Smooth muscle cell of the brain vasculature (primary cell): ENCODE results near the gene RAB13.
A peak's percentile ranks its signal among the peaks of the same experiment; 100 is the strongest.
"Not testable (repeated sequence)": the region's sequence is repeated elsewhere in the genome, so short reads cannot be mapped to it uniquely, and the experiment has no call there.

Experiments
- DNase-seq: peaks from one replicate; pipeline ENCODE4 v3.0.0-alpha.2; 2012; ENCODE audit warnings: low read depth, low spot score

The RAB13 gene

GRCh38 chr1:153985941-153986761, at the start of gene RAB13:
RAB13 (minus strand) TSS chr1:153986339; CDS start chr1:153986236, 103 bp downstream.
- DNase-seq, result no peak

- DNase-seq, result not testable (repeated sequence)
Measured at GRCh38 chr1:154033697-154034096, 47.6 kb upstream of the RAB13 start.

GRCh38 chr1:154019940-154020339, 33.8 kb upstream of the RAB13 start:
- no peak for DNase-seq

- DNase-seq, result no peak
Measured at GRCh38 chr1:154019269-154019668, 33.1 kb upstream of the RAB13 start.

- DNase-seq, result no peak
Measured at GRCh38 chr1:154014154-154014907, 28.2 kb upstream of the RAB13 start.

GRCh38 chr1:154012543-154012942, 26.4 kb upstream of the RAB13 start:
- not testable (repeated sequence) for DNase-seq

GRCh38 chr1:154012129-154012528, 26.0 kb upstream of the RAB13 start:
- no peak for DNase-seq

GRCh38 chr1:154006136-154006535, 20.0 kb upstream of the RAB13 start:
- peak; percentile 18 for DNase-seq

GRCh38 chr1:154000420-154000819, 14.3 kb upstream of the RAB13 start:
- no peak for DNase-seq

GRCh38 chr1:153996882-153997281, 10.7 kb upstream of the RAB13 start:
- not testable (repeated sequence) for DNase-seq

GRCh38 chr1:153995640-153996039, 9.5 kb upstream of the RAB13 start:
- no peak for DNase-seq

GRCh38 chr1:153995202-153995601, 9.1 kb upstream of the RAB13 start:
- DNase-seq, result no peak

GRCh38 chr1:153991806-153992205, 5.7 kb upstream of the RAB13 start:
- no peak for DNase-seq

GRCh38 chr1:153991151-153991630, 5.1 kb upstream of the RAB13 start:
- no peak for DNase-seq

GRCh38 chr1:153990468-153991150, 4.5 kb upstream of the RAB13 start, which contains the start of gene RPS27:
RPS27 (plus strand) TSS chr1:153990762; CDS start chr1:153990797, 35 bp downstream.
- peak; percentile 90 for DNase-seq

GRCh38 chr1:153987621-153988020, 1.5 kb upstream of the RAB13 start:
- no peak for DNase-seq

GRCh38 chr1:153985341-153985912, 712 bp downstream of the RAB13 start:
- no peak for DNase-seq

GRCh38 chr1:153984123-153984894, 1.8 kb downstream of the RAB13 start:
- no peak for DNase-seq

GRCh38 chr1:153981735-153982134, 4.4 kb downstream of the RAB13 start:
- not testable (repeated sequence) for DNase-seq

- not testable (repeated sequence) for DNase-seq
Measured at GRCh38 chr1:153979091-153979490, 7.0 kb downstream of the RAB13 start.
